SU-DHL-6 (cell line): ENCODE measurements around the gene ZNF433.

Experiments
- CTCF ChIP-seq: fragments of 200-600 bp; sonication (generic); IDR thresholded peaks from one replicate; pipeline ENCODE4 v1.5.1; 2017; ENCODE audit warnings: antibody characterized with exemption, mild to moderate bottlenecking, low read length, moderate library complexity; ENCODE audit not compliant: insufficient read depth, poor library complexity, severe bottlenecking
- EZH2phosphoT487 ChIP-seq: fragments of 200-600 bp; sonication (generic), shearing (Covaris generic); conservative IDR thresholded peaks from 2 replicates; pipeline ENCODE4 v1.6.1; 2018; ENCODE audit warnings: mild to moderate bottlenecking, antibody characterized with exemption, low read length, moderate library complexity, mixed read lengths

- TF ChIP-seq CTCF (no peak), EZH2phosphoT487 (no peak)
These were observed 47.8 kb downstream of the ZNF433 start for GRCh38 chr19:11987405-11988281.
